Glomerular visceral epithelial cell (primary cell): ENCODE results near the gene ZNF583.
A peak's percentile ranks its signal among the peaks of the same experiment; 100 is the strongest.

Source experiments
- DNase-seq: peaks from one replicate; pipeline ENCODE4 v3.0.0-alpha.2; 2016; ENCODE audit errors: extremely low spot score

The ZNF583 gene

GRCh38 chr19:56403764-56404704 is at the start of gene ZNF583:
TSS of gene ZNF583 (plus strand) at chr19:56404332. CDS start at chr19:56407115, 2,783 bp downstream.
- peak; percentile 83 for DNase-seq

- DNase-seq: no peak
Measured at GRCh38 chr19:56355517-56355916, 48.6 kb upstream of the ZNF583 start.

GRCh38 chr19:56356944-56357343 is 47.2 kb upstream of the ZNF583 start:
- no peak for DNase-seq

GRCh38 chr19:56360841-56361240 is 43.3 kb upstream of the ZNF583 start:
- no peak for DNase-seq

- DNase-seq: no peak
Measured at GRCh38 chr19:56367829-56368711, 36.1 kb upstream of the ZNF583 start.

GRCh38 chr19:56369886-56370676 is 34.1 kb upstream of the ZNF583 start:
- DNase-seq: no peak

- DNase-seq: no peak
Measured at GRCh38 chr19:56372281-56372680, 31.9 kb upstream of the ZNF583 start.

- no peak for DNase-seq
Measured at GRCh38 chr19:56377105-56377924, 26.8 kb upstream of the ZNF583 start.

- peak; percentile 48 for DNase-seq
Measured at GRCh38 chr19:56383826-56384605, 20.1 kb upstream of the ZNF583 start.

- peak; percentile 33 for DNase-seq
Measured at GRCh38 chr19:56393119-56394012, 10.8 kb upstream of the ZNF583 start, which contains the start of gene ZNF582. TSS of gene ZNF582 (minus strand) at chr19:56393534. CDS start at chr19:56391752, 1,782 bp downstream.

GRCh38 chr19:56398809-56399208 is 5.3 kb upstream of the ZNF583 start:
- DNase-seq: no peak

GRCh38 chr19:56400485-56400884 is 3.6 kb upstream of the ZNF583 start:
- DNase-seq: no peak

GRCh38 chr19:56403261-56403660 is 871 bp upstream of the ZNF583 start:
- no peak for DNase-seq

GRCh38 chr19:56404705-56405056 is 549 bp downstream of the ZNF583 start:
- DNase-seq: no peak

- DNase-seq: no peak
Measured at GRCh38 chr19:56405062-56405461, 930 bp downstream of the ZNF583 start.

GRCh38 chr19:56423276-56423984 is 19.3 kb downstream of the ZNF583 start:
- no peak for DNase-seq

GRCh38 chr19:56423985-56424353 is 19.8 kb downstream of the ZNF583 start:
- DNase-seq: no peak

GRCh38 chr19:56441206-56441792 is 37.2 kb downstream of the ZNF583 start:
- no peak for DNase-seq
